HepG2 (cell line): ENCODE data around the gene IRF2BPL. TPM values are rescaled to one million over a fixed set of nuclear protein-coding genes. Genes with fewer than 3 reads are reported as not detected.
A peak's percentile ranks its signal among the peaks of the same experiment; 100 is the strongest.

Source experiments
- GATAD1 ChIP-seq: IDR thresholded peaks from 2 replicates; pipeline ENCODE4 v1.6.1; 2016; ENCODE audit warnings: missing genetic modification reagents, missing compliant biosample characterization
- HNF1A ChIP-seq, 2 experiments: sonication (generic) in 1 of 2; formaldehyde crosslinking in 1 of 2; IDR thresholded peaks; 2 replicates each; pipeline versions ENCODE4 v1.4.0 to v1.6.1; 2016 to 2020; ENCODE audit warnings: borderline replicate concordance in 1 of 2, low read depth in 1 of 2, mild to moderate bottlenecking in 1 of 2, missing genetic modification reagents in 1 of 2
- RNF2 ChIP-seq: fragments of 450-650 bp; conservative IDR thresholded peaks from 2 replicates; pipeline ENCODE4 v1.6.1; 2016; ENCODE audit warnings: low read depth
- ZFP62 ChIP-seq: sonication (generic); formaldehyde crosslinking; IDR thresholded peaks from 2 replicates; pipeline ENCODE4 v1.4.0; 2020; ENCODE audit warnings: missing genetic modification reagents
- ZNF124 ChIP-seq: sonication (generic); formaldehyde crosslinking; IDR thresholded peaks from 2 replicates; pipeline ENCODE4 v1.4.0; 2020; ENCODE audit warnings: missing genetic modification reagents
- polyA plus RNA-seq, 8 experiments: library from polyadenylated mRNA; depleted of rRNA in 3 of 8; stranded (reverse) in 7 of 8; unstranded in 1 of 8; fragments of >200 nt; fragmentation: Illumina TruSeq in 4 of 8; extraction: Trizol in 4 of 8; gene quantifications; 2 replicates each; pipeline versions ENCODE4 v1.2.1 to v1.2.3, GENCODE V29; 2011 to 2016; ENCODE audit warnings: low read depth in 4 of 8, missing spikeins in 1 of 8, mixed read lengths in 1 of 8; ENCODE audit not compliant: insufficient read depth in 1 of 8
- total RNA-seq, 5 experiments: library from RNA; depleted of rRNA; stranded (reverse); fragments of >200 nt; fragmentation: Illumina TruSeq; extraction: Trizol; gene quantifications; 2 replicates each; pipeline ENCODE4 v1.2.3, GENCODE V29; 2016; ENCODE audit warnings: low read depth in 1 of 5
- TF ChIP-seq, protein P1 (sequence below): sonication (generic); formaldehyde crosslinking; IDR thresholded peaks from 2 replicates; pipeline ENCODE4 v1.4.0; 2020; ENCODE audit warnings: mild to moderate bottlenecking, missing genetic modification reagents
- TF ChIP-seq, protein P2 (sequence below): sonication (generic); formaldehyde crosslinking; IDR thresholded peaks from one replicate; pipeline ENCODE4 v1.5.1; 2020; ENCODE audit warnings: mild to moderate bottlenecking, missing genetic modification reagents; ENCODE audit errors: not compliant biosample characterization

The IRF2BPL gene
- total and polyA plus RNA-seq, 2 of the 13 experiments (the other 11 are each of a cell fraction or from before 2014, with no cell fraction given), result 6.6 to 8.4 TPM

DNA sequence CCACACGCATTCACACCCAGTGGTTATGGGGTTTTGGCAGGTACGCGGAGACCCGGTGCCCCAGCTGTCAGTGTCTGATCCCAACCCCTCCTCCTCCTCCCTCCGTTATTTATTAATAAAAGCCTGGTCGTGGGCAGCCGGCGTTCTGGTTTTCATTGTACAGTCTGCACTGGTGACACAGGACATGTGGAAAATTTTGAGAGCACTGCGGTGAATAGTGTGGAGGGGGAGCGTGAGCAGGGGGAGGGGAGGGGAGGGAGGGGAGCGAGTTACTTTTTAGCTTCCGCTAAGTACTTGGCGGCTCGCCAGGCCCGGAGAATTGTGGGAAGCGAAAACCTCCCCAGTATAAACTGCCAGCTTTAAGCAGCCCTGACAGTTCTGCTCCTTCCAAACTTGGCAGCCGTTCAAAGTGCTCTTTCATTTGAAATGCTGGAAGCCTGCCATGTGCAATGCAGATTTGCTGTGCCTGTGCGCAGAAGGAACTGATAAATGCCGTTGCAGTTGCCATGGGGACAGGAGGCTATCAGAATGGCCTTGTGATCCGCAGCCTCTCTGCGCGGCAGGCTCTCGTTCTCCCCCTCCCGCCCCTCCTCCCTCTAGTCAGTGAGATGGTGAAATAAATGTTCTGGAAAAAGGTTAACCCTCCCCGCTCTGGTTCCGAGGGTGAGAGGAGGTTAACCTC lies 11.7 kb upstream of the IRF2BPL start (continued):
- TF ChIP-seq, protein P1, sequence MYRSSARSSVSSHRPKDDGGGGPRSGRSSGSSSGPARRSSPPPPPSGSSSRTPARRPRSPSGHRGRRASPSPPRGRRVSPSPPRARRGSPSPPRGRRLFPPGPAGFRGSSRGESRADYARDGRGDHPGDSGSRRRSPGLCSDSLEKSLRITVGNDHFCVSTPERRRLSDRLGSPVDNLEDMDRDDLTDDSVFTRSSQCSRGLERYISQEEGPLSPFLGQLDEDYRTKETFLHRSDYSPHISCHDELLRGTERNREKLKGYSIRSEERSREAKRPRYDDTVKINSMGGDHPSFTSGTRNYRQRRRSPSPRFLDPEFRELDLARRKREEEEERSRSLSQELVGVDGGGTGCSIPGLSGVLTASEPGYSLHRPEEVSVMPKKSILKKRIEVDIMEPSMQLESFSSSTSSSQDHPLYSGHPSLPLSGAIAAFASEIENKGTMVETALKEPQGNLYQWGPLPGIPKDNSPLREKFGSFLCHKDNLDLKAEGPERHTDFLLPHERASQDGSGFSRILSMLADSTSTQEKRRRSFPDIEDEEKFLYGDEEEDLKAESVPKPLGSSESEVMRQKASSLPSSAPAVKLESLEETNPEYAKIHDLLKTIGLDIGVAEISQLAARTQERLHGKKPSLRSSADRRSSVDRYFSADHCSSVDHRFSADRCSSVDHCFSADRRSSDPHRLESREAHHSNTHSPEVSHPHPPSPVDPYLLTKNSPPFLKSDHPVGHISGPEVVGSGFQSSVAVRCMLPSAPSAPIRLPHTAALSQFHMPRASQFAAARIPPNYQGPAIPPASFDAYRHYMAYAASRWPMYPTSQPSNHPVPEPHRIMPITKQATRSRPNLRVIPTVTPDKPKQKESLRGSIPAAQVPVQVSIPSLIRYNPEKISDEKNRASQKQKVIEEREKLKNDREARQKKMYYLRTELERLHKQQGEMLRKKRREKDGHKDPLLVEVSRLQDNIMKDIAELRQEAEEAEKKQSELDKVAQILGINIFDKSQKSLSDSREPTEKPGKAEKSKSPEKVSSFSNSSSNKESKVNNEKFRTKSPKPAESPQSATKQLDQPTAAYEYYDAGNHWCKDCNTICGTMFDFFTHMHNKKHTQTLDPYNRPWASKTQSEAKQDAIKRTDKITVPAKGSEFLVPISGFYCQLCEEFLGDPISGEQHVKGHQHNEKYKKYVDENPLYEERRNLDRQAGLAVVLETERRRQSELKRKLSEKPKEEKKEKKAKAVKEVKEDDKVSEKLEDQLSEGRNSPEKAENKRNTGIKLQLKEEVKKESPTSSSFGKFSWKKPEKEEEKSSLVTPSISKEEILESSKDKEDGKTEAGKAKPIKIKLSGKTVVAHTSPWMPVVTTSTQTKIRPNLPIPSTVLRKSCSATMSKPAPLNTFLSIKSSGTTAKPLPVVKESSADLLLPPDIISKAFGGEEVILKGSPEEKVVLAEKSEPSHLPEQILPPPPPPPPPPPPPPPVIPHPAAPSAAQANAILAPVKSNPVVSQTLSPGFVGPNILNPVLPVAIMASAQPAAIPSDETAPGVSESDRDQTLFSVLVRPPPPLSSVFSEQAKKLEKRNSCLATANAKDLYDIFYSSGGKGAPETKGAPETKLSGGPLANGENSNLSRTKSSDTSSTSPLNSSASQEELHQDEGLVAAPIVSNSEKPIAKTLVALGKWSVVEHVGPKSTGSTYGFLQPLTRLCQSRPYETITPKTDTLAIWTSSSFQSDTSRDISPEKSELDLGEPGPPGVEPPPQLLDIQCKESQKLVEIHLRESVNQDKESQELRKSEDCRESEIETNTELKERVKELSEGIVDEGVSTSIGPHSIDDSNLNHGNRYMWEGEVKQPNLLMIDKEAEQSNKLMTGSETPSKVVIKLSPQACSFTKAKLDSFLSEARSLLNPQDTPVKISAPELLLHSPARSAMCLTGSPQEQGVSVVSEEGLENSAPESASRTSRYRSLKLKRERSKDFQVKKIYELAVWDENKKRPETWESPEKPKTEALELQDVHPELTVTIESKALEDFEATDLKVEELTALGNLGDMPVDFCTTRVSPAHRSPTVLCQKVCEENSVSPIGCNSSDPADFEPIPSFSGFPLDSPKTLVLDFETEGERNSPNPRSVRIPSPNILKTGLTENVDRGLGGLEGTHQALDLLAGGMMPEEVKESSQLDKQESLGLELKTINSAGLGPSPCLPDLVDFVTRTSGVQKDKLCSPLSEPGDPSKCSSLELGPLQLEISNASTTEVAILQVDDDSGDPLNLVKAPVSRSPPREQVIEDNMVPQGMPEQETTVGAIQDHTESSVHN (CRISPR knock-in tag), result no peak
- TF ChIP-seq GATAD1 (CRISPR knock-in tag) (0 out of 2 replicates have a peak, but pooled peaks have one; percentile 9), RNF2 (no peak), ZNF124 (CRISPR knock-in tag) (no peak), HNF1A (IDR thresholded peaks at IDR 0.05; ENCODE audit: low read depth) (peak; percentile 53), HNF1A (CRISPR knock-in tag; IDR thresholded peaks at IDR 0.05; ENCODE audit: borderline replicate concordance) (peak; percentile 77; the same call in 1 of the 2 replicates), ZFP62 (CRISPR knock-in tag) (no peak)
- TF ChIP-seq, protein P2, sequence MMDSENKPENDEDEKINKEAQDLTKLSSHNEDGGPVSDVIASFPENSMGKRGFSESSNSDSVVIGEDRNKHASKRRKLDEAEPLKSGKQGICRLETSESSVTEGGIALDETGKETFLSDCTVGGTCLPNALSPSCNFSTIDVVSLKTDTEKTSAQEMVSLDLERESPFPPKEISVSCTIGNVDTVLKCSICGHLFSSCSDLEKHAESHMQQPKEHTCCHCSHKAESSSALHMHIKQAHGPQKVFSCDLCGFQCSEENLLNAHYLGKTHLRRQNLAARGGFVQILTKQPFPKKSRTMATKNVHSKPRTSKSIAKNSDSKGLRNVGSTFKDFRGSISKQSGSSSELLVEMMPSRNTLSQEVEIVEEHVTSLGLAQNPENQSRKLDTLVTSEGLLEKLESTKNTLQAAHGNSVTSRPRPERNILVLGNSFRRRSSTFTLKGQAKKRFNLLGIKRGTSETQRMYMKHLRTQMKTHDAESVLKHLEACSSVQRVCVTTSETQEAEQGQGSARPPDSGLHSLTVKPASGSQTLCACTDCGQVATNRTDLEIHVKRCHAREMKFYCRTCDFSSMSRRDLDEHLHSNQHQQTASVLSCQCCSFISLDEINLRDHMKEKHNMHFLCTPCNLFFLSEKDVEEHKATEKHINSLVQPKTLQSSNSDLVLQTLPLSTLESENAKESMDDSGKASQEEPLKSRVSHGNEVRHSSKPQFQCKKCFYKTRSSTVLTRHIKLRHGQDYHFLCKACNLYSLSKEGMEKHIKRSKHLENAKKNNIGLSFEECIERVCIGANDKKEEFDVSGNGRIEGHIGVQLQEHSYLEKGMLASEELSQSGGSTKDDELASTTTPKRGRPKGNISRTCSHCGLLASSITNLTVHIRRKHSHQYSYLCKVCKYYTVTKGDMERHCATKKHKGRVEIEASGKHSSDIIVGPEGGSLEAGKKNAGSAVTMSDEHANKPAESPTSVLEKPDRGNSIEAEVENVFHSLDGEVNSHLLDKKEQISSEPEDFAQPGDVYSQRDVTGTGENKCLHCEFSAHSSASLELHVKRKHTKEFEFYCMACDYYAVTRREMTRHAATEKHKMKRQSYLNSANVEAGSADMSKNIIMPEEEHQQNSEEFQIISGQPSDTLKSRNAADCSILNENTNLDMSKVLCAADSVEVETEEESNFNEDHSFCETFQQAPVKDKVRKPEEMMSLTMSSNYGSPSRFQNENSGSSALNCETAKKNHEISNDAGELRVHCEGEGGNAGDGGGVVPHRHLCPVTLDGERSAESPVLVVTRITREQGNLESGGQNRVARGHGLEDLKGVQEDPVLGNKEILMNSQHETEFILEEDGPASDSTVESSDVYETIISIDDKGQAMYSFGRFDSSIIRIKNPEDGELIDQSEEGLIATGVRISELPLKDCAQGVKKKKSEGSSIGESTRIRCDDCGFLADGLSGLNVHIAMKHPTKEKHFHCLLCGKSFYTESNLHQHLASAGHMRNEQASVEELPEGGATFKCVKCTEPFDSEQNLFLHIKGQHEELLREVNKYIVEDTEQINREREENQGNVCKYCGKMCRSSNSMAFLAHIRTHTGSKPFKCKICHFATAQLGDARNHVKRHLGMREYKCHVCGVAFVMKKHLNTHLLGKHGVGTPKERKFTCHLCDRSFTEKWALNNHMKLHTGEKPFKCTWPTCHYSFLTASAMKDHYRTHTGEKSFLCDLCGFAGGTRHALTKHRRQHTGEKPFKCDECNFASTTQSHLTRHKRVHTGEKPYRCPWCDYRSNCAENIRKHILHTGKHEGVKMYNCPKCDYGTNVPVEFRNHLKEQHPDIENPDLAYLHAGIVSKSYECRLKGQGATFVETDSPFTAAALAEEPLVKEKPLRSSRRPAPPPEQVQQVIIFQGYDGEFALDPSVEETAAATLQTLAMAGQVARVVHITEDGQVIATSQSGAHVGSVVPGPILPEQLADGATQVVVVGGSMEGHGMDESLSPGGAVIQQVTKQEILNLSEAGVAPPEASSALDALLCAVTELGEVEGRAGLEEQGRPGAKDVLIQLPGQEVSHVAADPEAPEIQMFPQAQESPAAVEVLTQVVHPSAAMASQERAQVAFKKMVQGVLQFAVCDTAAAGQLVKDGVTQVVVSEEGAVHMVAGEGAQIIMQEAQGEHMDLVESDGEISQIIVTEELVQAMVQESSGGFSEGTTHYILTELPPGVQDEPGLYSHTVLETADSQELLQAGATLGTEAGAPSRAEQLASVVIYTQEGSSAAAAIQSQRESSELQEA (CRISPR knock-in tag), result peak; percentile 11
